GM18505 (cell line): ENCODE results near the gene MEN1.

Experiments
- ATAC-seq: cut with Tn5 transposase; IDR thresholded peaks from one replicate; pipeline ENCODE4 v1.9.1; 2021; ENCODE audit not compliant: unreplicated experiment
- POLR2A ChIP-seq: IDR thresholded peaks from 4 replicates; pipeline ENCODE4 v1.6.1; 2011; ENCODE audit warnings: borderline replicate concordance; ENCODE audit not compliant: insufficient read depth, insufficient read length; ENCODE audit errors: extremely low read depth

Gene MEN1

GRCh38 chr11:64794526-64794925 is 15.8 kb downstream of the MEN1 start:
- no peak for ATAC-seq
- TF ChIP-seq POLR2A: no peak

- ATAC-seq: no peak
- no peak for TF ChIP-seq POLR2A
Measured at GRCh38 chr11:64793271-64794160, 16.8 kb downstream of the MEN1 start.

- no peak for ATAC-seq
- TF ChIP-seq POLR2A: no peak
Measured at GRCh38 chr11:64792482-64792881, 17.9 kb downstream of the MEN1 start.

- no peak for TF ChIP-seq POLR2A
- no peak for ATAC-seq
Measured at GRCh38 chr11:64791781-64792291, 18.5 kb downstream of the MEN1 start.

- no peak for TF ChIP-seq POLR2A
- no peak for ATAC-seq
Measured at GRCh38 chr11:64790205-64791095, 19.9 kb downstream of the MEN1 start.

GRCh38 chr11:64789331-64790204 is 20.8 kb downstream of the MEN1 start:
- no peak for ATAC-seq
- TF ChIP-seq POLR2A: no peak

- no peak for ATAC-seq
- no peak for TF ChIP-seq POLR2A
Measured at GRCh38 chr11:64788321-64789215, 21.8 kb downstream of the MEN1 start.

- ATAC-seq: no peak
- TF ChIP-seq POLR2A: peak; percentile 15
Measured at GRCh38 chr11:64787526-64788320, 22.6 kb downstream of the MEN1 start.

GRCh38 chr11:64786308-64786707 is 24.0 kb downstream of the MEN1 start:
- no peak for TF ChIP-seq POLR2A
- ATAC-seq: no peak

- no peak for TF ChIP-seq POLR2A
- ATAC-seq: no peak
Measured at GRCh38 chr11:64784813-64785581, 25.4 kb downstream of the MEN1 start.
